Measurements from ENCODE around the gene ARSK.

DNA sequence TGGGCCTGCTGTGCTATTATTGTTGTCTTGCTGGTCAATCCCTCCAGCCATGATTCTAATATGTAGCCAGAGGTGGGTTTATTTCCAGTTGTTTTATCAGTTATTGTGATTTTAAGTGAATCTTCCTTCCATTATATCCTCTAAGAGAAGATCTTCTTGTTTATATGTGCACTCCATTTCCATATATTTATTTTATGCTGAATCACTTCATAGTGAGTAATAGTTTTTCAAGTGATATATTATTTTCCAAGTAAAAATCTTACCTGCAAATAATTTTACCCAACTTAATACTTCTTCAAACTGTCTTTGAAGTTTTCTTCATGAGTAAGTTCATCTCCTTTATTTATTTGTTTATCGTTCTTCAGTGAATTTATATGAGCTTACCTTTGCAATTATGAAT lies 51.5 kb downstream of the ARSK start:
- TF ChIP-seq RB1 (IDR thresholded peaks at IDR 0.05; ENCODE audit: borderline replicate concordance): no peak
- no peak for TF ChIP-seq RAD21 (IDR thresholded peaks at IDR 0.05; ENCODE audit: insufficient read depth, low read depth, low read length)
- TF ChIP-seq, protein P1, sequence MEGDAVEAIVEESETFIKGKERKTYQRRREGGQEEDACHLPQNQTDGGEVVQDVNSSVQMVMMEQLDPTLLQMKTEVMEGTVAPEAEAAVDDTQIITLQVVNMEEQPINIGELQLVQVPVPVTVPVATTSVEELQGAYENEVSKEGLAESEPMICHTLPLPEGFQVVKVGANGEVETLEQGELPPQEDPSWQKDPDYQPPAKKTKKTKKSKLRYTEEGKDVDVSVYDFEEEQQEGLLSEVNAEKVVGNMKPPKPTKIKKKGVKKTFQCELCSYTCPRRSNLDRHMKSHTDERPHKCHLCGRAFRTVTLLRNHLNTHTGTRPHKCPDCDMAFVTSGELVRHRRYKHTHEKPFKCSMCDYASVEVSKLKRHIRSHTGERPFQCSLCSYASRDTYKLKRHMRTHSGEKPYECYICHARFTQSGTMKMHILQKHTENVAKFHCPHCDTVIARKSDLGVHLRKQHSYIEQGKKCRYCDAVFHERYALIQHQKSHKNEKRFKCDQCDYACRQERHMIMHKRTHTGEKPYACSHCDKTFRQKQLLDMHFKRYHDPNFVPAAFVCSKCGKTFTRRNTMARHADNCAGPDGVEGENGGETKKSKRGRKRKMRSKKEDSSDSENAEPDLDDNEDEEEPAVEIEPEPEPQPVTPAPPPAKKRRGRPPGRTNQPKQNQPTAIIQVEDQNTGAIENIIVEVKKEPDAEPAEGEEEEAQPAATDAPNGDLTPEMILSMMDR (IDR thresholded peaks at IDR 0.05 in 2 of 3, conservative IDR thresholded peaks at IDR 0.05 in 1 of 3; ENCODE audit: control insufficient read depth in 2 of 3, extremely low read depth in 1 of 3, insufficient read depth in 1 of 3, low read depth in 3 of 3, low read length in 3 of 3): no peak
- no peak for TF ChIP-seq POLR2A (IDR thresholded peaks at IDR 0.05; ENCODE audit: low read depth, low read length)
- TF ChIP-seq PAX5 (IDR thresholded peaks at IDR 0.05; ENCODE audit: borderline replicate concordance, low read depth, low read length): no peak
- no peak for TF ChIP-seq SUZ12 (IDR thresholded peaks at IDR 0.05; ENCODE audit: unreplicated experiment)
- TF ChIP-seq, protein P2, sequence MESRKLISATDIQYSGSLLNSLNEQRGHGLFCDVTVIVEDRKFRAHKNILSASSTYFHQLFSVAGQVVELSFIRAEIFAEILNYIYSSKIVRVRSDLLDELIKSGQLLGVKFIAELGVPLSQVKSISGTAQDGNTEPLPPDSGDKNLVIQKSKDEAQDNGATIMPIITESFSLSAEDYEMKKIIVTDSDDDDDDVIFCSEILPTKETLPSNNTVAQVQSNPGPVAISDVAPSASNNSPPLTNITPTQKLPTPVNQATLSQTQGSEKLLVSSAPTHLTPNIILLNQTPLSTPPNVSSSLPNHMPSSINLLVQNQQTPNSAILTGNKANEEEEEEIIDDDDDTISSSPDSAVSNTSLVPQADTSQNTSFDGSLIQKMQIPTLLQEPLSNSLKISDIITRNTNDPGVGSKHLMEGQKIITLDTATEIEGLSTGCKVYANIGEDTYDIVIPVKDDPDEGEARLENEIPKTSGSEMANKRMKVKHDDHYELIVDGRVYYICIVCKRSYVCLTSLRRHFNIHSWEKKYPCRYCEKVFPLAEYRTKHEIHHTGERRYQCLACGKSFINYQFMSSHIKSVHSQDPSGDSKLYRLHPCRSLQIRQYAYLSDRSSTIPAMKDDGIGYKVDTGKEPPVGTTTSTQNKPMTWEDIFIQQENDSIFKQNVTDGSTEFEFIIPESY (IDR thresholded peaks at IDR 0.05): no peak
- no peak for TF ChIP-seq NR2C2 (IDR thresholded peaks at IDR 0.05; ENCODE audit: borderline replicate concordance, control insufficient read depth, insufficient read length, low read depth)
- TF ChIP-seq MEF2A (IDR thresholded peaks at IDR 0.05; ENCODE audit: insufficient read depth, low read depth, low read length): no peak
- no peak for TF ChIP-seq ESRRA (IDR thresholded peaks at IDR 0.05; ENCODE audit: low read length)
- TF ChIP-seq SMAD5 (IDR thresholded peaks at IDR 0.05; ENCODE audit: low read depth): no peak
- TF ChIP-seq, protein P3, sequence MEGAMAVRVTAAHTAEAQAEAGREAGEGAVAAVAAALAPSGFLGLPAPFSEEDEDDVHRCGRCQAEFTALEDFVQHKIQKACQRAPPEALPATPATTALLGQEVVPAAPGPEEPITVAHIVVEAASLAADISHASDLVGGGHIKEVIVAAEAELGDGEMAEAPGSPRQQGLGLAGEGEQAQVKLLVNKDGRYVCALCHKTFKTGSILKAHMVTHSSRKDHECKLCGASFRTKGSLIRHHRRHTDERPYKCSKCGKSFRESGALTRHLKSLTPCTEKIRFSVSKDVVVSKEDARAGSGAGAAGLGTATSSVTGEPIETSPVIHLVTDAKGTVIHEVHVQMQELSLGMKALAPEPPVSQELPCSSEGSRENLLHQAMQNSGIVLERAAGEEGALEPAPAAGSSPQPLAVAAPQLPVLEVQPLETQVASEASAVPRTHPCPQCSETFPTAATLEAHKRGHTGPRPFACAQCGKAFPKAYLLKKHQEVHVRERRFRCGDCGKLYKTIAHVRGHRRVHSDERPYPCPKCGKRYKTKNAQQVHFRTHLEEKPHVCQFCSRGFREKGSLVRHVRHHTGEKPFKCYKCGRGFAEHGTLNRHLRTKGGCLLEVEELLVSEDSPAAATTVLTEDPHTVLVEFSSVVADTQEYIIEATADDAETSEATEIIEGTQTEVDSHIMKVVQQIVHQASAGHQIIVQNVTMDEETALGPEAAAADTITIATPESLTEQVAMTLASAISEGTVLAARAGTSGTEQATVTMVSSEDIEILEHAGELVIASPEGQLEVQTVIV (IDR thresholded peaks at IDR 0.05; ENCODE audit: borderline replicate concordance, partially characterized antibody): no peak
- TF ChIP-seq NFIC (IDR thresholded peaks at IDR 0.05; ENCODE audit: low read depth, low read length): no peak
- TF ChIP-seq KDM1A (IDR thresholded peaks at IDR 0.05; ENCODE audit: borderline replicate concordance): no peak

Data from GM12878 (cell line).